H1 (cell line): Measurements from ENCODE around the gene SENP6. TPM values are rescaled to one million over a fixed set of nuclear protein-coding genes. Genes with fewer than 3 reads are reported as not detected.
"Not testable (repeated sequence)": the region's sequence is repeated elsewhere in the genome, so short reads cannot be mapped to it uniquely, and the experiment has no call there.

Source experiments
- CTCF ChIA-PET: fragments of 300-600 bp; sonication (Branson Sonifier 250); formaldehyde crosslinking; loops from one replicate; lab custom pipeline; 2021; ENCODE audit not compliant: partially characterized antibody; lab: Charles Lee
- POLR2A ChIA-PET: fragments of 300-600 bp; sonication (Branson Sonifier 250); formaldehyde crosslinking; loops from one replicate; lab custom pipeline; 2021; ENCODE audit warnings: inconsistent platforms; ENCODE audit not compliant: partially characterized antibody; lab: Charles Lee
- DNase-seq, 2 experiments: peaks; one replicate each; pipeline versions ENCODE4 v3.0.0 to v3.0.0-alpha.2; 2010 to 2022; ENCODE audit warnings: low spot score in 2 of 2, low read depth in 1 of 2, mixed read lengths in 1 of 2
- FAIRE-seq: peaks from 2 replicates; lab custom pipeline; 2011; peaks lifted over from hg19 to GRCh38; lab: Jason Lieb, UNC
- H2AFZ ChIP-seq: 2 replicates; pipeline ENCODE4 v1.8.1; 2012; ENCODE audit warnings: low read length, inconsistent platforms
- H2AK5ac ChIP-seq: 2 replicates; pipeline ENCODE4 v1.6.1; 2013; ENCODE audit warnings: low read depth, low read length
- H2BK120ac ChIP-seq: replicated peaks from 2 replicates; pipeline ENCODE3; 2013; ENCODE audit warnings: low read depth, low read length, inconsistent platforms
- H2BK12ac ChIP-seq: 2 replicates; pipeline ENCODE4 v1.6.1; 2013; ENCODE audit warnings: low read depth, low read length
- H2BK15ac ChIP-seq: 2 replicates; pipeline ENCODE4 v1.6.1; 2013; ENCODE audit warnings: low read length
- H2BK20ac ChIP-seq: 2 replicates; pipeline ENCODE4 v1.6.1; 2013; ENCODE audit warnings: low read length
- H2BK5ac ChIP-seq: 2 replicates; pipeline ENCODE4 v1.6.1; 2013; ENCODE audit warnings: low read depth, low read length
- H3K14ac ChIP-seq: 2 replicates; pipeline ENCODE4 v1.6.1; 2013; ENCODE audit warnings: inconsistent platforms; ENCODE audit not compliant: insufficient read length
- H3K18ac ChIP-seq: 2 replicates; pipeline ENCODE4 v1.6.1; 2013; ENCODE audit warnings: low read length; ENCODE audit errors: extremely low read depth
- H3K23ac ChIP-seq: 2 replicates; pipeline ENCODE4 v1.6.1; 2013; ENCODE audit warnings: inconsistent platforms; ENCODE audit not compliant: insufficient read length
- H3K23me2 ChIP-seq: 2 replicates; pipeline ENCODE4 v1.6.1; 2013; ENCODE audit warnings: low read depth, low read length
- H3K27ac ChIP-seq: 2 replicates; pipeline ENCODE4 v1.6.1; 2011; ENCODE audit warnings: low read depth, low read length, inconsistent platforms
- H3K27me3 ChIP-seq, 4 experiments: replicated peaks in 1 of 4; 1 replicate in 1 of 4; 2 replicates in 3 of 4; pipeline versions ENCODE4 v1.6.1 to v1.8.1; 2011 to 2013; ENCODE audit warnings: low read length in 3 of 4, mild to moderate bottlenecking in 3 of 4, inconsistent platforms in 2 of 4, mixed read lengths in 2 of 4, moderate library complexity in 1 of 4; ENCODE audit not compliant: control insufficient read depth in 3 of 4, insufficient read depth in 3 of 4; ENCODE audit errors: extremely low read depth in 1 of 4
- H3K36me3 ChIP-seq, 4 experiments: 2 replicates each; pipeline versions ENCODE4 v1.6.1 to v1.8.1; 2011 to 2013; ENCODE audit warnings: mild to moderate bottlenecking in 4 of 4, low read length in 3 of 4, moderate library complexity in 2 of 4, control low read depth in 1 of 4, inconsistent platforms in 1 of 4; ENCODE audit not compliant: insufficient read depth in 4 of 4, control insufficient read depth in 2 of 4
- H3K4ac ChIP-seq: replicated peaks from 2 replicates; pipeline ENCODE3; 2013; ENCODE audit warnings: low read length, low read depth, mixed read lengths, inconsistent platforms; ENCODE audit not compliant: insufficient read length
- H3K4me1 ChIP-seq, 4 experiments: replicated peaks in 1 of 4; 1 replicate in 1 of 4; 2 replicates in 3 of 4; pipeline versions ENCODE4 v1.6.1 to v1.8.1; 2011 to 2013; ENCODE audit warnings: low read length in 3 of 4, inconsistent platforms in 2 of 4, mixed read lengths in 1 of 4; ENCODE audit not compliant: insufficient read depth in 4 of 4, control insufficient read depth in 3 of 4
- H3K4me2 ChIP-seq, 2 experiments: 2 replicates each; pipeline versions ENCODE4 v1.6.1 to v1.8.1; 2011 to 2013; ENCODE audit warnings: low read depth in 2 of 2, low read length in 2 of 2, control low read depth in 1 of 2, inconsistent platforms in 1 of 2, mild to moderate bottlenecking in 1 of 2; ENCODE audit not compliant: insufficient read depth in 1 of 2
- H3K4me3 ChIP-seq, 4 experiments: fragments of 200-600, 300-600 bp in 1 of 4; sonication (generic), shearing (Covaris generic), sonication (Bioruptor Twin) in 1 of 4; 2 replicates each; pipeline versions ENCODE4 v1.5.1 to v1.8.1; 2011 to 2016; ENCODE audit warnings: low read length in 4 of 4, low read depth in 3 of 4, control low read depth in 2 of 4, inconsistent platforms in 2 of 4, mild to moderate bottlenecking in 2 of 4, mixed read lengths in 1 of 4, moderate library complexity in 1 of 4; ENCODE audit not compliant: insufficient read depth in 2 of 4; ENCODE audit errors: extremely low read depth in 1 of 4
- H3K56ac ChIP-seq: replicated peaks from 2 replicates; pipeline ENCODE3; 2013; ENCODE audit warnings: low read depth, mild to moderate bottlenecking, mixed read lengths, low read length, inconsistent platforms; ENCODE audit not compliant: insufficient read length
- H3K79me1 ChIP-seq: 2 replicates; pipeline ENCODE4 v1.6.1; 2013; ENCODE audit warnings: low read depth, low read length, control low read depth
- H3K79me2 ChIP-seq, 2 experiments: 2 replicates each; pipeline versions ENCODE4 v1.6.1 to v1.8.1; 2012 to 2013; ENCODE audit warnings: low read length in 2 of 2, mild to moderate bottlenecking in 2 of 2, inconsistent platforms in 1 of 2; ENCODE audit not compliant: insufficient read depth in 2 of 2, control insufficient read depth in 1 of 2
- H3K9ac ChIP-seq, 4 experiments: replicated peaks in 1 of 4; 1 replicate in 1 of 4; 2 replicates in 3 of 4; pipeline versions ENCODE4 v1.6.1 to v1.8.1; 2011 to 2013; ENCODE audit warnings: low read depth in 3 of 4, low read length in 3 of 4, control low read depth in 2 of 4, mild to moderate bottlenecking in 2 of 4, moderate library complexity in 2 of 4, inconsistent platforms in 1 of 4; ENCODE audit errors: extremely low read depth in 1 of 4
- H3K9me3 ChIP-seq, 2 experiments: 2 replicates each; pipeline versions ENCODE4 v1.6.1 to v1.8.1; 2012 to 2013; ENCODE audit warnings: mild to moderate bottlenecking in 2 of 2, moderate library complexity in 2 of 2, control low read depth in 1 of 2, inconsistent platforms in 1 of 2, low read depth in 1 of 2, low read length in 1 of 2, mixed read lengths in 1 of 2; ENCODE audit not compliant: insufficient read depth in 2 of 2
- H4K20me1 ChIP-seq, 2 experiments: replicated peaks in 1 of 2; 2 replicates each; pipeline versions ENCODE3 to v1.8.1; 2011 to 2013; ENCODE audit warnings: inconsistent platforms in 2 of 2, low read length in 2 of 2, mild to moderate bottlenecking in 1 of 2; ENCODE audit not compliant: insufficient read depth in 2 of 2, control insufficient read depth in 1 of 2
- H4K5ac ChIP-seq: 2 replicates; pipeline ENCODE4 v1.6.1; 2013; ENCODE audit warnings: low read length, low read depth, mixed read lengths, inconsistent platforms; ENCODE audit not compliant: insufficient read length
- H4K8ac ChIP-seq: 2 replicates; pipeline ENCODE4 v1.8.0; 2013; ENCODE audit warnings: mild to moderate bottlenecking, moderate library complexity, low read length, inconsistent platforms; ENCODE audit not compliant: insufficient read depth; ENCODE audit errors: extremely low read depth
- H4K91ac ChIP-seq: replicated peaks from 2 replicates; pipeline ENCODE3; 2013; ENCODE audit warnings: low read length, mixed read lengths, inconsistent platforms; ENCODE audit not compliant: insufficient read length
- WGBS, 2 experiments: shearing (Covaris generic) in 1 of 2; methylation state at CpG; one replicate each; pipeline versions ENCODE4 v1.1.6 to v1.1.7; 2013 to 2015; ENCODE audit warnings: low lambda C conversion rate in 2 of 2, mixed read lengths in 2 of 2, inconsistent platforms in 1 of 2, low coverage in 1 of 2, missing lambda C conversion rate in 1 of 2; ENCODE audit not compliant: insufficient replicate concordance in 2 of 2, insufficient coverage in 1 of 2, insufficient read length in 1 of 2; ENCODE audit errors: extremely low coverage in 1 of 2, missing lambda C conversion rate in 1 of 2; 5-methylcytosine and 5-hydroxymethylcytosine counted together
- polyA plus RNA-seq, 7 experiments: library from polyadenylated mRNA; depleted of rRNA in 3 of 7; stranded (reverse) in 5 of 7; unstranded in 2 of 7; fragments of >200 nt in 5 of 7; fragments of 200-250 nt in 2 of 7; gene quantifications; 1 replicate in 5 of 7; 2 replicates in 1 of 7; 4 replicates in 1 of 7; pipeline versions ENCODE4 v1.2.1 to v1.2.3, GENCODE V29; 2011 to 2013; ENCODE audit warnings: missing spikeins in 2 of 7, mixed read lengths in 2 of 7
- total RNA-seq: library from RNA; stranded (reverse); fragmentation: NEBNext Ultra II Directional; extraction: Animal tissue kit (Norgen Biotek cat#: 25700); gene quantifications from 2 replicates; pipeline ENCODE4 v1.2.1, GENCODE V29; 2021

SENP6 gene
- total and polyA plus RNA-seq, 2 of the 8 experiments (the other 6 are each of a cell fraction or from before 2014, with no cell fraction given): 13.8 to 103 TPM

DNA sequence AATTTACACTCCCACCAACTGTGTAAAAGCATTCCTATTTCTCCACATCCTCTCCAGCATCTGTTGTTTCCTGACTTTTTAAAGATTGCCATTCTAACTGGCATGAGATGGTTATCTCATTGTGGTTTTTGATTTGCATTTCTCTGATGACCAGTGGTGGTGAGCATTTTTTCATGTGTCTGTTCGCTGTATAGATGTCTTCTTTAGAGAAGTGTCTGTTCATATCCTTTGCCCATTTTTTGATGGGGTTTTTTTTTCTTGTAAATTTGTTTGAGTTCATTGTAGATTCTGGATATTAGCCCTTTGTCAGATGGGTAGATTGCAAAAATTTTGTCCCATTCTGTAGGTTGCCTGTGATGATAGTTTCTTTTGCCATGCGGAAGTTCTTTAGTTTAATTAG, 81.3 kb downstream of the SENP6 start:
- H3K56ac ChIP-seq, H3K4me2 ChIP-seq, H3K27ac ChIP-seq, H3K23ac ChIP-seq, H2BK5ac ChIP-seq, H2AFZ ChIP-seq, H3K79me2 ChIP-seq, H2BK20ac ChIP-seq, H3K23me2 ChIP-seq, H2AK5ac ChIP-seq, DNase-seq, H3K4me1 ChIP-seq, H3K9me3 ChIP-seq, H3K4me3 ChIP-seq, H2BK15ac ChIP-seq, POLR2A ChIA-PET, H4K91ac ChIP-seq, H3K9ac ChIP-seq, H3K18ac ChIP-seq, H4K5ac ChIP-seq, H4K20me1 ChIP-seq, H3K27me3 ChIP-seq, H3K14ac ChIP-seq, H2BK12ac ChIP-seq, H2BK120ac ChIP-seq, FAIRE-seq, CTCF ChIA-PET, H4K8ac ChIP-seq, H3K4ac ChIP-seq, H3K79me1 ChIP-seq: not testable (repeated sequence)
- H3K36me3 ChIP-seq: peaks cover 2 to 45% (median 29%) of the 10 kb centered on the region in 4 experiments; a peak in 7 of 8 replicates
- 98% methylated on average over 2 of the region's 2 CpGs; no CpG with 5 or more reads in 1 of the 2 experiments for WGBS, 2 experiments
